Colonic mucosa (tissue), 4 donors: ENCODE measurements around the gene GALNT14. TPM values are rescaled to one million over a fixed set of nuclear protein-coding genes. Genes with fewer than 3 reads are reported as not detected.

Experiments used
- DNase-seq: peaks from one replicate; pipeline ENCODE4 v3.0.0-alpha.2; 2020
- H3K27ac ChIP-seq: fragments of 200-600 bp; one replicate; pipeline ENCODE4 v1.8.0; 2021
- H3K27me3 ChIP-seq: fragments of 200-600 bp; one replicate; pipeline ENCODE4 v1.8.0; 2021
- H3K36me3 ChIP-seq: fragments of 200-600 bp; one replicate; pipeline ENCODE4 v1.8.0; 2021
- H3K4me1 ChIP-seq: fragments of 200-600 bp; one replicate; pipeline ENCODE4 v1.8.0; 2021; ENCODE audit warnings: mild to moderate bottlenecking
- H3K4me3 ChIP-seq: fragments of 200-600 bp; one replicate; pipeline ENCODE4 v1.8.0; 2021
- H3K9ac ChIP-seq, 2 donors: one replicate each; pipeline ENCODE4 v1.7.0; 2013; ENCODE audit warnings: control low read depth in 2 of 2, low read depth in 2 of 2, low read length in 2 of 2
- H3K9me3 ChIP-seq: fragments of 200-600 bp; one replicate; pipeline ENCODE4 v1.8.0; 2021
- CTCF ChIP-seq: fragments of 200-600 bp; IDR thresholded peaks from one replicate; pipeline ENCODE4 v1.8.0; 2022; ENCODE audit warnings: antibody characterized with exemption, mild to moderate bottlenecking
- intact Hi-C: fragments of 100-400 bp; cut with DNase I; formaldehyde crosslinking; loops from one replicate; pipeline ENCODE4 v1.14.1; 2022
- total RNA-seq, 2 donors: library from RNA; stranded (reverse); fragmentation: NEBNext Ultra II Directional in 1 of 2; extraction: Animal tissue kit (Norgen Biotek cat#: 25700) in 1 of 2; gene quantifications; one replicate each; pipeline ENCODE4 v1.2.1, GENCODE V29; 2021
- donor health status: healthy.
- donor health status: DM: no; HTN: no; CAD: no.
- donor health status: DM: no; HTN: no; CAD: no.

GALNT14 gene
- total RNA-seq, 2 donors from 2014 or later = 0.15 to 0.45 TPM

DNA sequence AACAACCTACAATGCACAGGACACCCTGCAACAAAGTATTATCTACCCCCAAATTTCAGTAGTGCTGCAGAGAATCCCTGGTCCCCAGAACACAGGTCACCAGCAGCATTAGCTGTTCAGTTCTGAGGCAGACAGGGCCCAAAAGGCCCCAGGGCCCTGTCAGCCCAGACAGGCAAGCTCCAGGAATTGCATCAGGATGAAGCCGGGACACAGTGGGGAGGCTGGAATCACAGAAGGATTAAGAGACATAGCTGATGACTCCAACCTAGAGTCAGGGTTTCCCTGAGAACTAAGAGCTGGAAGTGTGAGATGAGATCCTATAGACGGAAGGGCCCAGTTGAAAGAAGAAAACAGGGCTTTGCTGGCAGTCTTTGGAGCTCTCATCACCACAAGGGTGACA, 148.1 kb downstream of the GALNT14 start:
- TF ChIP-seq CTCF = no peak
- no peak overlapping the region for H3K27ac ChIP-seq
- no peaks in the 10 kb centered on the region for H3K4me1 ChIP-seq
- H3K36me3 ChIP-seq = no peaks in the 10 kb centered on the region
- H3K9ac ChIP-seq = no peak overlapping the region
- intact Hi-C loops = no loop called here
- no peak overlapping the region for H3K4me3 ChIP-seq
- H3K27me3 ChIP-seq = no peaks in the 10 kb centered on the region
- DNase-seq = no peak
- no peaks in the 10 kb centered on the region for H3K9me3 ChIP-seq

DNA sequence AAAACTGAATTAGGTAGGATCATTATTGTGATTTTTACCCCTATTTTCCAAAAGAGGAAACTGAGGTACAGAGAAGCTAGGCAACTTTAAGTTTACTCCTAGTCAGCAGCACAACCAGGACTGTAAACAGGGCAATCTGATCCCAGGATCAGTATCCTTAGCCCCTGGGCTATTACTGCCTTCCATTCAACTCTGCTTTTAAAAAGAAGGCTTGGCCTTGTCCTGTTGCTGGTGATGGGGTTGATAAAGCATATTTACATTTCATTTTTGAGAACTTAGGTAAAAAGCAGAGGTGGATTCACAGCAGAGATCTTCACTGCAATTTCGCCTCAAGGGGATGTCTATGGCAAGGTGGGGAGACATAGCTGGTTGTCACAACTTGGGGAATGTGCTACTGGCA, 148.5 kb downstream of the GALNT14 start:
- Histone ChIP-seq H3K4me1 (no peaks in the 10 kb centered on the region), H3K36me3 (no peaks in the 10 kb centered on the region), H3K27ac (no peak overlapping the region), H3K9me3 (no peaks in the 10 kb centered on the region), H3K9ac (no peak overlapping the region), H3K4me3 (no peak overlapping the region), H3K27me3 (no peaks in the 10 kb centered on the region)
- intact Hi-C loops = no loop called here
- no peak for DNase-seq
- no peak for TF ChIP-seq CTCF

GRCh38 chr2:30987566-30987965, 150.7 kb downstream of the GALNT14 start:
- no peak for TF ChIP-seq CTCF
- no peaks in the 10 kb centered on the region for H3K36me3 ChIP-seq
- intact Hi-C loops = no loop called here
- H3K9me3 ChIP-seq = no peaks in the 10 kb centered on the region
- no peak overlapping the region for H3K4me3 ChIP-seq
- no peaks in the 10 kb centered on the region for H3K4me1 ChIP-seq
- no peak for DNase-seq
- no peak overlapping the region for H3K27ac ChIP-seq
- H3K9ac ChIP-seq = no peak overlapping the region
- H3K27me3 ChIP-seq = no peaks in the 10 kb centered on the region

DNA sequence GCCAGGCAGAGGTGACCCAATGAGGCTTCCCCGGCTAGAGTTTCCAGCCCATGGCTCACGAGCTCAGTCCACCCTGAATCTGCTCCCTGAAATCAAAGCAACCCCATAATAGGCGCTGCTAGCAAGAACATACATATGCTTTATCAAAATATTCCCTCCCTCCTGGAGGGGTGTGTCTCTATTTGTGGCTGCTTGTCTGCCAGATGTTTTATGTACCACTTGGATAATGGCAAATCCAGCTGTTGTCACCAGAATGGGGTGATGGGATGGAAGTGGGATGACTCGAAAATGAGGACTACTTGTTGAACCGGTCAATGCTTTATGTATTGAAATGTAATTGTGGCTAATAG, 152.0 kb downstream of the GALNT14 start:
- no peaks in the 10 kb centered on the region for H3K4me1 ChIP-seq
- TF ChIP-seq CTCF = no peak
- intact Hi-C loops = no loop called here
- DNase-seq = no peak
- H3K36me3 ChIP-seq = no peaks in the 10 kb centered on the region
- H3K4me3 ChIP-seq = no peak overlapping the region
- no peaks in the 10 kb centered on the region for H3K27me3 ChIP-seq
- no peak overlapping the region for H3K27ac ChIP-seq
- H3K9me3 ChIP-seq = no peaks in the 10 kb centered on the region
- no peak overlapping the region for H3K9ac ChIP-seq

GRCh38 chr2:30985493-30986230, 152.6 kb downstream of the GALNT14 start:
- Histone ChIP-seq H3K9me3 (no peaks in the 10 kb centered on the region), H3K9ac (no peak overlapping the region), H3K4me1 (no peaks in the 10 kb centered on the region), H3K4me3 (no peak overlapping the region), H3K27me3 (no peaks in the 10 kb centered on the region), H3K36me3 (no peaks in the 10 kb centered on the region), H3K27ac (no peak overlapping the region)
- no peak for TF ChIP-seq CTCF
- intact Hi-C loops = no loop called here
- no peak for DNase-seq
